GM23248 (cell line): Measurements from ENCODE around the gene AMOTL1. TPM values are rescaled to one million over a fixed set of nuclear protein-coding genes. Genes with fewer than 3 reads are reported as not detected.
"Not testable (repeated sequence)": the region's sequence is repeated elsewhere in the genome, so short reads cannot be mapped to it uniquely, and the experiment has no call there.

Experiments
- DNase-seq: peaks from one replicate; pipeline ENCODE4 v3.0.0-alpha.2; 2015
- H2AFZ ChIP-seq: fragments of 200-600 bp; sonication (generic); 2 replicates; pipeline ENCODE4 v1.6.1; 2016; ENCODE audit warnings: antibody characterized with exemption
- H3F3A ChIP-seq: fragments of 200-600 bp; sonication (generic); 2 replicates; pipeline ENCODE4 v1.6.1; 2016; ENCODE audit warnings: mild to moderate bottlenecking, antibody characterized with exemption, mixed run types; ENCODE audit not compliant: insufficient read depth
- H3K27ac ChIP-seq: fragments of 200-600 bp; sonication (generic); 2 replicates; pipeline ENCODE4 v1.5.1; 2016; ENCODE audit warnings: mild to moderate bottlenecking
- H3K27me3 ChIP-seq: fragments of 200-600 bp; sonication (generic); replicated peaks from 2 replicates; pipeline ENCODE4 v1.6.1; 2016; ENCODE audit warnings: mild to moderate bottlenecking; ENCODE audit not compliant: insufficient read depth
- H3K36me3 ChIP-seq: fragments of 200-600 bp; sonication (generic); 2 replicates; pipeline ENCODE4 v1.6.1; 2016; ENCODE audit warnings: low read depth, mild to moderate bottlenecking
- H3K4me1 ChIP-seq: fragments of 200-600 bp; sonication (generic); 2 replicates; pipeline ENCODE4 v1.6.1; 2016; ENCODE audit warnings: mild to moderate bottlenecking; ENCODE audit not compliant: insufficient read depth
- H3K4me2 ChIP-seq: fragments of 200-600 bp; sonication (generic); one replicate; pipeline ENCODE4 v1.6.1; 2016; ENCODE audit warnings: mild to moderate bottlenecking; ENCODE audit not compliant: unreplicated experiment
- H3K4me3 ChIP-seq: fragments of 200-600 bp; sonication (generic); 2 replicates; pipeline ENCODE4 v1.5.1; 2016; ENCODE audit warnings: mild to moderate bottlenecking
- H3K79me2 ChIP-seq: fragments of 200-600 bp; sonication (generic); 2 replicates; pipeline ENCODE4 v1.6.1; 2016; ENCODE audit warnings: mild to moderate bottlenecking; ENCODE audit not compliant: insufficient read depth
- H3K9ac ChIP-seq: fragments of 200-600 bp; sonication (generic); 2 replicates; pipeline ENCODE4 v1.6.1; 2016; ENCODE audit warnings: mild to moderate bottlenecking
- H3K9me2 ChIP-seq: fragments of 200-600 bp; sonication (generic); 2 replicates; pipeline ENCODE4 v1.6.1; 2016; ENCODE audit warnings: mixed run types, mild to moderate bottlenecking, moderate library complexity; ENCODE audit not compliant: insufficient read depth
- H3K9me3 ChIP-seq: fragments of 200-600 bp; sonication (generic); one replicate; pipeline ENCODE4 v1.6.1; 2017; ENCODE audit warnings: low read depth
- H4K20me1 ChIP-seq: fragments of 200-600 bp; sonication (generic); 2 replicates; pipeline ENCODE4 v1.6.0; 2016; ENCODE audit not compliant: insufficient read depth
- EZH2 ChIP-seq: fragments of 200-600 bp; sonication (generic); IDR thresholded peaks from 2 replicates; pipeline ENCODE4 v1.6.1; 2018; ENCODE audit warnings: antibody characterized with exemption, mild to moderate bottlenecking; ENCODE audit not compliant: insufficient read depth, poor library complexity, severe bottlenecking
- EZH2phosphoT487 ChIP-seq: fragments of 200-600 bp; sonication (generic); IDR thresholded peaks from 2 replicates; pipeline ENCODE4 v1.6.1; 2018; ENCODE audit warnings: antibody characterized with exemption, moderate library complexity, mild to moderate bottlenecking, low read depth; ENCODE audit not compliant: insufficient read depth
- WGBS, 2 experiments: methylation state at CpG; one replicate each; pipeline ENCODE4 v1.1.6; 2015 to 2017; ENCODE audit warnings: low lambda C conversion rate in 2 of 2, low coverage in 1 of 2; ENCODE audit errors: missing lambda C conversion rate in 2 of 2; 5-methylcytosine and 5-hydroxymethylcytosine counted together
- in situ Hi-C: fragments of 300-500 bp; cut with MboI; formaldehyde crosslinking; loops from 2 replicates; pipeline ENCODE4 v1.15.0; 2020
- polyA plus RNA-seq: library from polyadenylated mRNA; unstranded; fragments of >200 nt; fragmentation: Nextera tagmentation; extraction: Ambion mirVana; gene quantifications from 2 replicates; pipeline ENCODE4 v1.2.1, GENCODE V29; 2016
- total RNA-seq: library from RNA; depleted of rRNA; stranded (reverse); fragments of >200 nt; shearing (Covaris generic); gene quantifications from 2 replicates; pipeline ENCODE4 v1.2.3, GENCODE V29; 2014

AMOTL1 gene
- total and polyA plus RNA-seq, 2 experiments from 2014 or later = 22.3 to 50.8 TPM

- Histone ChIP-seq H3K27ac (peak overlapping the region; percentile 64), H3K36me3 (peaks cover 35% of the 10 kb centered on the region), H3K9ac (peak overlapping the region; percentile 13; the same call in 1 of the 2 replicates), H3K4me3 (no peak overlapping the region), H3K79me2 (peaks cover 94% of the 10 kb centered on the region), H4K20me1 (no peaks in the 10 kb centered on the region), H3K9me3 (no peaks in the 10 kb centered on the region), H2AFZ (no peak overlapping the region), H3K4me2 (peak overlapping the region; percentile 46), H3K27me3 (no peaks in the 10 kb centered on the region), H3F3A (peaks cover 56% of the 10 kb centered on the region), H3K4me1 (peaks cover 70% of the 10 kb centered on the region), H3K9me2 (no peaks in the 10 kb centered on the region)
- peak; percentile 83 for DNase-seq
- in situ Hi-C loops = no loop called here
- TF ChIP-seq EZH2 (no peak), EZH2phosphoT487 (no peak)
Measured at GRCh38 chr11:94803491-94803890, 35.3 kb downstream of the AMOTL1 start.

GRCh38 chr11:94804874-94805273 lies 36.7 kb downstream of the AMOTL1 start:
- in situ Hi-C loops = no loop called here
- no peaks in the 10 kb centered on the region for H3K9me3 ChIP-seq
- WGBS, 2 experiments = 95 to 99% methylated on average over 4 of the region's 4 CpGs
- no peaks in the 10 kb centered on the region for H4K20me1 ChIP-seq
- no peak overlapping the region for H2AFZ ChIP-seq
- H3K27ac ChIP-seq = no peak overlapping the region
- no peak overlapping the region for H3K9ac ChIP-seq
- no peak overlapping the region for H3K4me3 ChIP-seq
- no peak overlapping the region for H3K4me2 ChIP-seq
- peaks cover 69% of the 10 kb centered on the region for H3F3A ChIP-seq
- no peaks in the 10 kb centered on the region for H3K9me2 ChIP-seq
- H3K36me3 ChIP-seq = peaks cover 28% of the 10 kb centered on the region
- no peak for DNase-seq
- H3K27me3 ChIP-seq = no peaks in the 10 kb centered on the region
- TF ChIP-seq EZH2phosphoT487 (no peak), EZH2 (no peak)
- H3K79me2 ChIP-seq = peaks cover 94% of the 10 kb centered on the region
- peaks cover 84% of the 10 kb centered on the region for H3K4me1 ChIP-seq

- H3F3A ChIP-seq = peaks cover 76% of the 10 kb centered on the region
- no peak overlapping the region for H3K9ac ChIP-seq
- peaks cover 81% of the 10 kb centered on the region for H3K4me1 ChIP-seq
- H2AFZ ChIP-seq = no peak overlapping the region
- WGBS, 2 experiments = 18 to 20% methylated on average over 1 of the region's 1 CpG
- H3K27ac ChIP-seq = peak overlapping the region; percentile 62
- TF ChIP-seq EZH2 (no peak), EZH2phosphoT487 (no peak)
- H3K36me3 ChIP-seq = peaks cover 19% of the 10 kb centered on the region
- H3K9me2 ChIP-seq = no peaks in the 10 kb centered on the region
- no peak overlapping the region for H3K4me3 ChIP-seq
- DNase-seq = peak; percentile 43
- H3K9me3 ChIP-seq = no peaks in the 10 kb centered on the region
- in situ Hi-C loops = no loop called here
- no peaks in the 10 kb centered on the region for H3K27me3 ChIP-seq
- no peaks in the 10 kb centered on the region for H4K20me1 ChIP-seq
- H3K79me2 ChIP-seq = peaks cover 94% of the 10 kb centered on the region
- H3K4me2 ChIP-seq = peak overlapping the region; percentile 34
Measured at GRCh38 chr11:94806014-94806413, 37.9 kb downstream of the AMOTL1 start.

DNA sequence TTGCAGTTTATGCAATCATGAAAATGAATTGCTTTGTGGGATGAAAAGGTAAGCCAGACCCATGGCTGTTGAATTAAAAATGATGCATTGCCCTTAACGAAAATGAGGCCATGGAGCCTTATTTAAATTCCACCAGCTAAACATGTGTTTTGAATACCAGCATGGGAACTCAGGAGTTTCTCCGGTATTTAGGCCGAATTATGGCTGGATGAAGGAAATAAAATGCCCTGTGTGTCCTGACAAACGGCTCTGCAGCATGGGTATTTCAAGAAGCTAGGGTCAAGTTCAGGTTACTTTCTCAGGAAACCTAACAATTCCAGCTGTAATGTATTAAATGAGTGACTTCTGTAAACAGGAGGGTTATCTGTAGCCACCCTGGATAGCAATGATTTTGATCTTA lies 38.3 kb downstream of the AMOTL1 start:
- DNase-seq = no peak

DNA sequence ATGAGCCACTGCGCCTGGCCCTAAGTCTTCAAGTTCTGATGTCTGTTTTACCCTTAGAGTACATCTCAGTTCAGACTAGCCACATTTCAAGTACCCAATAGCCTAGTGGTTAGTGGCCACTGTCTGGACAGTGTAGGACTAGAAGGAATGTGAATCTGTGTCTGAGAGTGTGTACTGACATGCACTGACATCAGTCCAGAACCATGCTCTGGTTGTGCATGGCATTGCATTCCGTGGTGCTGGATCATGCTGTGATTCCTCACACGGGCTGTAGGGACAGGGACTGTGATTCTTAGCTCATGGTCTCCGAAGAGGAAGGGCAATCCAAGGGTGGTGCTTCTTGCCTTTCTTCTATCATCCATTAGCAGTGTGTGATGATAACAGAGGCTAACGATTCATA lies 41.1 kb downstream of the AMOTL1 start:
- Histone ChIP-seq H3K9me2 (no peaks in the 10 kb centered on the region), H3K79me2 (peaks cover 89% of the 10 kb centered on the region), H3K36me3 (peaks cover 15% of the 10 kb centered on the region; the same call in 1 of the 2 replicates), H2AFZ (no peak overlapping the region), H3K4me3 (no peak overlapping the region), H3K9ac (no peak overlapping the region), H3K9me3 (no peaks in the 10 kb centered on the region), H3F3A (peaks cover 69% of the 10 kb centered on the region), H3K27ac (no peak overlapping the region), H4K20me1 (no peaks in the 10 kb centered on the region), H3K27me3 (no peaks in the 10 kb centered on the region), H3K4me2 (no peak overlapping the region), H3K4me1 (peaks cover 79% of the 10 kb centered on the region)
- 73 to 77% methylated on average over 5 of the region's 5 CpGs for WGBS, 2 experiments
- DNase-seq = peak; percentile 59
- in situ Hi-C loops = no loop called here
- TF ChIP-seq EZH2 (no peak), EZH2phosphoT487 (no peak)

More for the DNA sequence above, 38.3 kb downstream of the AMOTL1 start:
- H3K36me3 ChIP-seq = peaks cover 16% of the 10 kb centered on the region
- H3K9ac ChIP-seq = no peak overlapping the region
- H3K27me3 ChIP-seq = no peaks in the 10 kb centered on the region
- in situ Hi-C loops = no loop called here
- H3K4me1 ChIP-seq = peaks cover 81% of the 10 kb centered on the region
- no peak overlapping the region for H2AFZ ChIP-seq
- WGBS, 2 experiments = 18 to 24% methylated on average over 4 of the region's 4 CpGs
- H3F3A ChIP-seq = peaks cover 78% of the 10 kb centered on the region
- no peaks in the 10 kb centered on the region for H3K9me2 ChIP-seq
- H4K20me1 ChIP-seq = no peaks in the 10 kb centered on the region
- peak overlapping the region; percentile 34 for H3K4me2 ChIP-seq
- no peak for TF ChIP-seq EZH2
- no peak for TF ChIP-seq EZH2phosphoT487
- H3K4me3 ChIP-seq = no peak overlapping the region
- H3K9me3 ChIP-seq = no peaks in the 10 kb centered on the region
- H3K79me2 ChIP-seq = peaks cover 94% of the 10 kb centered on the region
- peak overlapping the region; percentile 62 for H3K27ac ChIP-seq

- Histone ChIP-seq H3K27ac (peak overlapping the region; percentile 48), H3K4me1 (peaks cover 52% of the 10 kb centered on the region), H3F3A (peaks cover 44% of the 10 kb centered on the region), H3K79me2 (peaks cover 94% of the 10 kb centered on the region), H3K36me3 (peaks cover 18% of the 10 kb centered on the region)
- in situ Hi-C loops, H3K4me3 ChIP-seq, H3K9me2 ChIP-seq, H3K27me3 ChIP-seq, H3K4me2 ChIP-seq, DNase-seq, H3K9ac ChIP-seq, H3K9me3 ChIP-seq, H4K20me1 ChIP-seq, H2AFZ ChIP-seq: not testable (repeated sequence)
- WGBS, 2 experiments = 91 to 93% methylated on average over 8 of the region's 9 CpGs
Measured at GRCh38 chr11:94812724-94813720, 44.9 kb downstream of the AMOTL1 start.
